Liver (tissue), 9 donors: ENCODE measurements around the gene AFAP1. TPM values are rescaled to one million over a fixed set of nuclear protein-coding genes. Genes with fewer than 3 reads are reported as not detected.

Source experiments
- DNase-seq: peaks from one replicate; pipeline ENCODE4 v3.0.0-alpha.2; 2017; ENCODE audit warnings: low spot score
- H3K27ac ChIP-seq, 2 donors: one replicate each; pipeline ENCODE4 v1.7.0; 2013; ENCODE audit warnings: inconsistent platforms in 2 of 2, low read length in 2 of 2, control low read depth in 1 of 2, low read depth in 1 of 2, mild to moderate bottlenecking in 1 of 2
- H3K27me3 ChIP-seq, 4 donors: one replicate each; pipeline versions ENCODE4 v1.6.1 to v1.7.0; 2013; ENCODE audit warnings: low read length in 3 of 4, inconsistent platforms in 1 of 4, mild to moderate bottlenecking in 1 of 4, moderate library complexity in 1 of 4; ENCODE audit not compliant: control insufficient read depth in 4 of 4, insufficient read depth in 4 of 4
- H3K36me3 ChIP-seq, 4 donors: one replicate each; pipeline versions ENCODE4 v1.6.1 to v1.7.0; 2013; ENCODE audit warnings: low read length in 3 of 4, mild to moderate bottlenecking in 3 of 4, low read depth in 1 of 4, moderate library complexity in 1 of 4; ENCODE audit not compliant: control insufficient read depth in 4 of 4, insufficient read depth in 3 of 4
- H3K4me1 ChIP-seq, 4 donors: one replicate each; pipeline versions ENCODE4 v1.6.1 to v1.7.0; 2013; ENCODE audit warnings: low read length in 3 of 4, mild to moderate bottlenecking in 3 of 4, moderate library complexity in 1 of 4; ENCODE audit not compliant: control insufficient read depth in 4 of 4, insufficient read depth in 4 of 4
- H3K4me3 ChIP-seq, 3 donors: one replicate each; pipeline versions ENCODE4 v1.6.1 to v1.7.0; 2013; ENCODE audit warnings: low read length in 3 of 3, control low read depth in 1 of 3, low read depth in 1 of 3, mild to moderate bottlenecking in 1 of 3
- H3K9ac ChIP-seq, 2 donors: one replicate each; pipeline ENCODE4 v1.7.0; 2013; ENCODE audit warnings: low read length in 2 of 2, mild to moderate bottlenecking in 2 of 2, moderate library complexity in 2 of 2, control low read depth in 1 of 2, low read depth in 1 of 2
- H3K9me3 ChIP-seq, 4 donors: one replicate each; pipeline versions ENCODE4 v1.6.1 to v1.7.0; 2013; ENCODE audit warnings: low read length in 3 of 4; ENCODE audit not compliant: control insufficient read depth in 4 of 4
- EGR1 ChIP-seq, 2 donors: IDR thresholded peaks; 2 replicates each; pipeline ENCODE4 v1.6.1; 2016 to 2018; ENCODE audit warnings: antibody characterized with exemption in 2 of 2, low read depth in 2 of 2
- FOXA1 ChIP-seq: IDR thresholded peaks from 2 replicates; pipeline ENCODE4 v1.6.1; 2016; ENCODE audit warnings: antibody characterized with exemption
- FOXA2 ChIP-seq: IDR thresholded peaks from 2 replicates; pipeline ENCODE4 v1.6.1; 2016; ENCODE audit warnings: antibody characterized with exemption
- GABPA ChIP-seq, 2 donors: IDR thresholded peaks in 1 of 2; conservative IDR thresholded peaks in 1 of 2; 2 replicates each; pipeline ENCODE4 v1.6.1; 2016; ENCODE audit warnings: antibody characterized with exemption in 2 of 2, mild to moderate bottlenecking in 1 of 2, moderate library complexity in 1 of 2
- HNF4A ChIP-seq, 2 donors: conservative IDR thresholded peaks; 2 replicates each; pipeline ENCODE4 v1.6.1; 2016; ENCODE audit warnings: antibody characterized with exemption in 2 of 2, mild to moderate bottlenecking in 2 of 2
- HNF4G ChIP-seq: IDR thresholded peaks from 2 replicates; pipeline ENCODE4 v1.6.1; 2016; ENCODE audit warnings: antibody characterized with exemption
- JUND ChIP-seq, 2 donors: IDR thresholded peaks; 2 replicates each; pipeline ENCODE4 v1.6.1; 2016; ENCODE audit warnings: antibody characterized with exemption in 2 of 2
- NR2F2 ChIP-seq: IDR thresholded peaks from 2 replicates; pipeline ENCODE4 v1.6.1; 2016; ENCODE audit warnings: antibody characterized with exemption
- SP1 ChIP-seq: IDR thresholded peaks from 2 replicates; pipeline ENCODE4 v1.6.1; 2018; ENCODE audit warnings: antibody characterized with exemption, mild to moderate bottlenecking
- TAF1 ChIP-seq: conservative IDR thresholded peaks from 2 replicates; pipeline ENCODE4 v1.6.1; 2016; ENCODE audit warnings: antibody characterized with exemption, mild to moderate bottlenecking
- YY1 ChIP-seq: IDR thresholded peaks from 2 replicates; pipeline ENCODE4 v1.6.1; 2016; ENCODE audit warnings: antibody characterized with exemption, mild to moderate bottlenecking
- WGBS: extraction: QIAGEN DNeasy Blood & Tissue Kit; methylation state at CpG from one replicate; pipeline ENCODE4 v1.1.7; 2013; 5-methylcytosine and 5-hydroxymethylcytosine counted together
- polyA plus RNA-seq, 2 donors: library from polyadenylated mRNA; stranded (reverse) in 1 of 2; unstranded in 1 of 2; fragments of 200-250 nt in 1 of 2; fragments of >200 nt in 1 of 2; fragmentation: Nextera tagmentation in 1 of 2; extraction: Ambion mirVana in 1 of 2; gene quantifications; one replicate each; pipeline versions ENCODE4 v1.2.1 to v1.2.3, GENCODE V29; 2013 to 2015
- total RNA-seq, 2 donors: library from RNA; depleted of rRNA; stranded (reverse); fragments of >200 nt; gene quantifications; one replicate each; pipeline ENCODE4 v1.2.3, GENCODE V29; 2014
- TF ChIP-seq, protein P1 (sequence below): IDR thresholded peaks from 2 replicates; pipeline ENCODE4 v1.6.1; 2016; ENCODE audit warnings: antibody characterized with exemption
- TF ChIP-seq, protein P2 (sequence below): fragments of 150-350 bp; IDR thresholded peaks from 2 replicates; pipeline ENCODE4 v1.5.1; 2017; ENCODE audit warnings: improper control_type of control experiment, low read depth, low read length; ENCODE audit not compliant: missing input control
- TF ChIP-seq, protein P3 (sequence below): IDR thresholded peaks from 2 replicates; pipeline ENCODE4 v1.6.1; 2016; ENCODE audit warnings: antibody characterized with exemption
- TF ChIP-seq, protein P4 (sequence below): IDR thresholded peaks from 2 replicates; pipeline ENCODE4 v1.6.1; 2016; ENCODE audit warnings: antibody characterized with exemption
- donor health status: healthy.
- donor health status: healthy.
- donor health status: healthy.
- donor health status: healthy.
- donor health status: healthy.

The AFAP1 gene
- total and polyA plus RNA-seq, 4 donors: 0.40 to 3.2 (median 1.6) TPM

DNA sequence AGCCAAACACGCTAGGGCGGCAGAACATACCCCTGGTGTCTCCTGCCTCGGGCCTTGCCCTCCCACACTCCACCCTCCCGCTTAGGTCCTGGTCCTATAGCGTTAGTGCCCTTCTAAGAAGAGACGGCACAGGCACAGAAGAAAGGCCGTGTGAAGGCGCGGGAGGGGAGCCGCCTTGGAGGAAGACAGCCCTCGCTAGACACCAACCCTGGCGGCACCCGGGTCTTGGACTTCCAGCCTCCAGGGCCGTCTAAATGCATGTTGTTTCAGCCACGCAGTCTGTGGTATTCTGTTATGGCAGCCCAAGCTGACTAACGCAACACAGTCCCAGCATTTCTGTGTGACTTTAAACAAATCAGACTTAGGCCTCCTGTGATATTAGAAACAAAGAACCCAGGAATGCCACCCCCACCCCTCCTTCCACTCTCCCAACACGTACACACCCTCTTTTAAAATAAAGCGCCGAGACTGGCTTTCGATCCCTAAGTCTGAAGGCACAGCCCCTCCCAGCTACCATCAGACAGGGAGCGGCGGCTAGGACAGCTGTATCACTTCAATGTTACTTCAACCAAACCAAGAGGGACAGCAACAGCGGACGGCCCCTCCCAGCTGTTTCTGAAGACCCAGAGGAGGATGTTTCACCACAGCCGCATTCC is 128.0 kb downstream of the AFAP1 start:
- no peak overlapping the region for H3K27ac ChIP-seq
- no peak for DNase-seq
- H3K9me3 ChIP-seq: no peaks in the 10 kb centered on the region
- no peak for TF ChIP-seq GABPA (IDR thresholded peaks at IDR 0.05 in 1 of 2, conservative IDR thresholded peaks at IDR 0.05 in 1 of 2)
- no peak for TF ChIP-seq NR2F2
- no peak for TF ChIP-seq HNF4A (conservative IDR thresholded peaks at IDR 0.05)
- TF ChIP-seq, protein P1, sequence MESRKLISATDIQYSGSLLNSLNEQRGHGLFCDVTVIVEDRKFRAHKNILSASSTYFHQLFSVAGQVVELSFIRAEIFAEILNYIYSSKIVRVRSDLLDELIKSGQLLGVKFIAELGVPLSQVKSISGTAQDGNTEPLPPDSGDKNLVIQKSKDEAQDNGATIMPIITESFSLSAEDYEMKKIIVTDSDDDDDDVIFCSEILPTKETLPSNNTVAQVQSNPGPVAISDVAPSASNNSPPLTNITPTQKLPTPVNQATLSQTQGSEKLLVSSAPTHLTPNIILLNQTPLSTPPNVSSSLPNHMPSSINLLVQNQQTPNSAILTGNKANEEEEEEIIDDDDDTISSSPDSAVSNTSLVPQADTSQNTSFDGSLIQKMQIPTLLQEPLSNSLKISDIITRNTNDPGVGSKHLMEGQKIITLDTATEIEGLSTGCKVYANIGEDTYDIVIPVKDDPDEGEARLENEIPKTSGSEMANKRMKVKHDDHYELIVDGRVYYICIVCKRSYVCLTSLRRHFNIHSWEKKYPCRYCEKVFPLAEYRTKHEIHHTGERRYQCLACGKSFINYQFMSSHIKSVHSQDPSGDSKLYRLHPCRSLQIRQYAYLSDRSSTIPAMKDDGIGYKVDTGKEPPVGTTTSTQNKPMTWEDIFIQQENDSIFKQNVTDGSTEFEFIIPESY: no peak
- TF ChIP-seq TAF1: no peak
- H3K9ac ChIP-seq: no peak overlapping the region
- no peaks in the 10 kb centered on the region for H3K4me1 ChIP-seq
- H3K36me3 ChIP-seq: peaks cover 0 to 2% (median 0%) of the 10 kb centered on the region in 4 donors
- no peaks in the 10 kb centered on the region for H3K27me3 ChIP-seq
- H3K4me3 ChIP-seq: no peak overlapping the region
- WGBS: 81% methylated on average over 25 of the region's 25 CpGs

DNA sequence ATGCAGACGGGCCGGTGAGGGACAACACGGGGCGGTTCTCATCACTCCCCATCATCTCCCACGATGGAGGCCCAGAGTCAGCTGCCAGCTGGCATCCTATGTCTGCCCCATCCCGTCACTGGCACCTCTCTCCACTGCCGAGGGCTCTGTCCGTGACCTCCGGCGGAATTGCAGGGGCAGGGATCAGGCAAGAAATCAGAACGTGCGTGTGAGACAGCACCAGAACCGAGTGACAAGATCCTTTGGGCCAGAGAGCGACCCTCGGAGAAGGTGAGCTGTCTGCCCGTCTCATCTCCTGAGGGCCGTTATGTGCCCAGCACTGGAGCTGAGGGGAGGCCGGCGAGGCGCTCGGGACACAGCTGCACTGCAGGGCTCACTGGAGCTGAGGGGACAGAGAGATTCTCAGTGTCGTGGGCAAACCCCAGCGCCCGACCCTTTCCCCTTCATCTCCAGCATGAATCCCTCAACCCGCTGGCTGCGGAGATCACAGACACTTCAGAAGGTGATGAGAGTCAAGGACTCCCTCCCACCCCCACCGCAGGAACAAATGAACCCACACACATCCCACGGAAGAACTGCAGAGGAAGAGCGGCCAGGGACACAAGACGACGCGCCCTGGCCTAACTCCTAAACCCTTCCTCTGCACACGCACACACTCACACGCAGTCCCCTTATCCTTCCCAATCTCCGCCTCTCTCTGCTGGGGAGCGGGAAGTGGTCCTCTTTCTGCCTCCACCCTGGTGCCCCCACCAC is 128.7 kb downstream of the AFAP1 start:
- Histone ChIP-seq H3K9me3 (no peaks in the 10 kb centered on the region), H3K27ac (no peak overlapping the region), H3K27me3 (no peaks in the 10 kb centered on the region), H3K4me1 (peaks cover 0 to 3% (median 1%) of the 10 kb centered on the region in 4 donors), H3K9ac (no peak overlapping the region), H3K36me3 (peaks cover 0 to 2% (median 0%) of the 10 kb centered on the region in 4 donors), H3K4me3 (no peak overlapping the region)
- no peak for TF ChIP-seq FOXA1
- no peak for TF ChIP-seq JUND (IDR thresholded peaks at IDR 0.05)
- no peak for TF ChIP-seq HNF4G
- DNase-seq: no peak
- 90% methylated on average over 36 of the region's 36 CpGs for WGBS

DNA sequence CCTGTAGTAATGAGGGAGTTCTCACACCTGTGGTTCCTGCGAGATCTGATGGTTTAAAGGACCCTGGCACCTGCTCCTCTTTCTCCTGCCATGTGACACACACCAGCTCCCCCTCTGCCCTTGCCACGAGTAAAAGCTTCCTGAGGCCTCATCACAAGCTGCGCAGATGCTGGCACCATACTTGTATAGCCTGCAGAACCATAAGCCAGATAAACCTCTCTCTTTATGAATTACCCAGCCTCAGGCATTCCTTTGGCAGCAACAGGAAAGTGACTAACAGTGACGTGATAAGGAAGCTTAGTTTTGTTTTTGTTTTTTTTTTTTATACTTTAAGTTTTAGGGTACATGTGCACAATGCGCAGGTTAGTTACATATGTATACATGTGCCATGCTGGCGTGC is 130.9 kb downstream of the AFAP1 start:
- H3K9me3 ChIP-seq: no peaks in the 10 kb centered on the region
- WGBS: 83% methylated on average over 6 of the region's 6 CpGs
- DNase-seq: no peak
- no peak overlapping the region for H3K27ac ChIP-seq
- no peak overlapping the region for H3K4me3 ChIP-seq
- H3K9ac ChIP-seq: no peak overlapping the region
- H3K4me1 ChIP-seq: peaks cover 0 to 11% (median 4%) of the 10 kb centered on the region in 4 donors
- no peaks in the 10 kb centered on the region for H3K27me3 ChIP-seq
- TF ChIP-seq SP1 (no peak), NR2F2 (no peak), FOXA2 (no peak)
- no peaks in the 10 kb centered on the region for H3K36me3 ChIP-seq

DNA sequence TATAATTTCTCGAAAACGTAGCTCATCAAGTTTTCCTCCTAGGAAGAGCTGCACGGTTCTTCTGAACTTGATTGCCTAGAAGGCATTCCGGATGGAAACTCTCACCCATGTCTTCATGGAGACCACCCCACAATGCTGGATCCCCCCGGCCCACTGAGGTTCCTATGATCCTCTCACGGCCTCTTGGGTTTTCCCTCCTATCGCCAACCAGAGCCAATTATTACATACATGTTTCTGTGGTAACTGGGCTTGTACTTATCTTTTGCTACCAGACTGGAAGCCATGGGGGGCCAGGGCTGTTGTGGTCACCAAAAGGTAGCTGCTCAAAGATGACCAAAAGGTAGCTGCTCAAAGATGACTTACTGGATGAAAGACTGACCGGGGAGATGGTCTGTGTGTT is 131.5 kb downstream of the AFAP1 start:
- no peak overlapping the region for H3K4me3 ChIP-seq
- peak overlapping the region in 1 of 2 donors; percentile 3 for H3K27ac ChIP-seq
- no peak overlapping the region for H3K9ac ChIP-seq
- no peak for DNase-seq
- WGBS: 94% methylated on average over 8 of the region's 8 CpGs
- no peaks in the 10 kb centered on the region for H3K36me3 ChIP-seq
- H3K4me1 ChIP-seq: peaks cover 0 to 11% (median 4%) of the 10 kb centered on the region in 4 donors
- no peaks in the 10 kb centered on the region for H3K27me3 ChIP-seq
- H3K9me3 ChIP-seq: no peaks in the 10 kb centered on the region
- TF ChIP-seq, protein P2, sequence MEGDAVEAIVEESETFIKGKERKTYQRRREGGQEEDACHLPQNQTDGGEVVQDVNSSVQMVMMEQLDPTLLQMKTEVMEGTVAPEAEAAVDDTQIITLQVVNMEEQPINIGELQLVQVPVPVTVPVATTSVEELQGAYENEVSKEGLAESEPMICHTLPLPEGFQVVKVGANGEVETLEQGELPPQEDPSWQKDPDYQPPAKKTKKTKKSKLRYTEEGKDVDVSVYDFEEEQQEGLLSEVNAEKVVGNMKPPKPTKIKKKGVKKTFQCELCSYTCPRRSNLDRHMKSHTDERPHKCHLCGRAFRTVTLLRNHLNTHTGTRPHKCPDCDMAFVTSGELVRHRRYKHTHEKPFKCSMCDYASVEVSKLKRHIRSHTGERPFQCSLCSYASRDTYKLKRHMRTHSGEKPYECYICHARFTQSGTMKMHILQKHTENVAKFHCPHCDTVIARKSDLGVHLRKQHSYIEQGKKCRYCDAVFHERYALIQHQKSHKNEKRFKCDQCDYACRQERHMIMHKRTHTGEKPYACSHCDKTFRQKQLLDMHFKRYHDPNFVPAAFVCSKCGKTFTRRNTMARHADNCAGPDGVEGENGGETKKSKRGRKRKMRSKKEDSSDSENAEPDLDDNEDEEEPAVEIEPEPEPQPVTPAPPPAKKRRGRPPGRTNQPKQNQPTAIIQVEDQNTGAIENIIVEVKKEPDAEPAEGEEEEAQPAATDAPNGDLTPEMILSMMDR: no peak
- TF ChIP-seq GABPA (IDR thresholded peaks at IDR 0.05 in 1 of 2, conservative IDR thresholded peaks at IDR 0.05 in 1 of 2) (no peak), HNF4A (conservative IDR thresholded peaks at IDR 0.05) (no peak), HNF4G (no peak), FOXA2 (no peak), NR2F2 (no peak), JUND (IDR thresholded peaks at IDR 0.05) (no peak), YY1 (no peak), SP1 (no peak), EGR1 (IDR thresholded peaks at IDR 0.05; ENCODE audit: low read depth in 2 of 2) (no peak), TAF1 (no peak)
- TF ChIP-seq, protein P3, sequence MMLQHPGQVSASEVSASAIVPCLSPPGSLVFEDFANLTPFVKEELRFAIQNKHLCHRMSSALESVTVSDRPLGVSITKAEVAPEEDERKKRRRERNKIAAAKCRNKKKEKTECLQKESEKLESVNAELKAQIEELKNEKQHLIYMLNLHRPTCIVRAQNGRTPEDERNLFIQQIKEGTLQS: no peak
- TF ChIP-seq, protein P4, sequence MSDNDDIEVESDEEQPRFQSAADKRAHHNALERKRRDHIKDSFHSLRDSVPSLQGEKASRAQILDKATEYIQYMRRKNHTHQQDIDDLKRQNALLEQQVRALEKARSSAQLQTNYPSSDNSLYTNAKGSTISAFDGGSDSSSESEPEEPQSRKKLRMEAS: no peak
- TF ChIP-seq, protein P1: no peak
